AG04450 (cell line): ENCODE measurements around the gene FHIT. TPM values are rescaled to one million over a fixed set of nuclear protein-coding genes. Genes with fewer than 3 reads are reported as not detected.

Source experiments
- CTCF ChIA-PET: fragments of 300-600, 350-600 bp; formaldehyde crosslinking; extraction: SDS; loops from one replicate; lab custom pipeline; 2022; ENCODE audit warnings: antibody characterized with exemption, inconsistent platforms; lab: Charles Lee
- POLR2A ChIA-PET: fragments of 350-600 bp; formaldehyde crosslinking; extraction: SDS; loops from one replicate; lab custom pipeline; 2021; ENCODE audit warnings: antibody characterized with exemption, inconsistent platforms; lab: Yijun Ruan, JAX
- DNase-seq: peaks from one replicate; pipeline ENCODE4 v3.0.0-alpha.2; 2011; ENCODE audit warnings: low read depth, low spot score
- H3K27ac ChIP-seq: one replicate; pipeline ENCODE4 v1.5.1; 2012; ENCODE audit warnings: low read depth, low read length, control low read depth
- H3K27me3 ChIP-seq: one replicate; pipeline ENCODE4 v1.6.0; 2012; ENCODE audit warnings: low read length; ENCODE audit not compliant: control insufficient read depth, insufficient read depth
- H3K4me3 ChIP-seq: 2 replicates; pipeline ENCODE4 v1.5.1; 2011; ENCODE audit warnings: mild to moderate bottlenecking, low read depth, low read length, control low read depth
- H3K9me3 ChIP-seq: 2 replicates; pipeline ENCODE4 v1.5.1; 2012; ENCODE audit warnings: low read length; ENCODE audit not compliant: control insufficient read depth, insufficient read depth
- polyA plus RNA-seq: library from polyadenylated mRNA; depleted of rRNA; stranded (reverse); fragments of >200 nt; gene quantifications from 2 replicates; pipeline ENCODE4 v1.2.3, GENCODE V29; 2011
- TF ChIP-seq, protein P1 (sequence below): IDR thresholded peaks from 2 replicates; pipeline ENCODE4 v1.5.1; 2011; ENCODE audit warnings: low read depth, low read length, control low read depth, inconsistent platforms

The FHIT gene
- polyA plus RNA-seq, 1 experiment, result 0.17 TPM

DNA sequence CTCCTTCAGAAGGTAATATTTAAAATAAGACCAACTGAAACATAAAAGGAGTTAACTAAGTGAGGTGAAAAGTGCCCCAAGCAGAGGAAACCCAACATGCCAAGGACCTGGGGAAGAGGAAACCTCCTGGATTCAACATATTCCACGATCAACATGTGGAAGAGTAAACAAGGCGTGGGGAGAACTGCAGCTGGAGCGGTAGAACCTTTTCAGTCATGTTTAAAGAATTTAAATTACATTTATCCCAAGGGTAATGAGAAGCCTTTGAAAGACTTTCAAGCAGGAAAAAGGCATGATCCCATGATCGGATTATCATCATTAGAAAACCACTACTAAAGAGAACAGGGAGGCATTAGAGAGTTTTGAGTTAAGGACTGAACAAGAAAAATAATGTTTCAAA is 330.7 kb downstream of the FHIT start:
- H3K9me3 ChIP-seq, result no peaks in the 10 kb centered on the region
- DNase-seq, result no peak
- POLR2A ChIA-PET, result no interaction called here
- no peak overlapping the region for H3K27ac ChIP-seq
- CTCF ChIA-PET, result interaction anchor here (0.8 kb wide), 1 partner anchor 28 kb away, joined by 3 read pairs; no protein-coding TSS in a partner anchor
- TF ChIP-seq, protein P1, sequence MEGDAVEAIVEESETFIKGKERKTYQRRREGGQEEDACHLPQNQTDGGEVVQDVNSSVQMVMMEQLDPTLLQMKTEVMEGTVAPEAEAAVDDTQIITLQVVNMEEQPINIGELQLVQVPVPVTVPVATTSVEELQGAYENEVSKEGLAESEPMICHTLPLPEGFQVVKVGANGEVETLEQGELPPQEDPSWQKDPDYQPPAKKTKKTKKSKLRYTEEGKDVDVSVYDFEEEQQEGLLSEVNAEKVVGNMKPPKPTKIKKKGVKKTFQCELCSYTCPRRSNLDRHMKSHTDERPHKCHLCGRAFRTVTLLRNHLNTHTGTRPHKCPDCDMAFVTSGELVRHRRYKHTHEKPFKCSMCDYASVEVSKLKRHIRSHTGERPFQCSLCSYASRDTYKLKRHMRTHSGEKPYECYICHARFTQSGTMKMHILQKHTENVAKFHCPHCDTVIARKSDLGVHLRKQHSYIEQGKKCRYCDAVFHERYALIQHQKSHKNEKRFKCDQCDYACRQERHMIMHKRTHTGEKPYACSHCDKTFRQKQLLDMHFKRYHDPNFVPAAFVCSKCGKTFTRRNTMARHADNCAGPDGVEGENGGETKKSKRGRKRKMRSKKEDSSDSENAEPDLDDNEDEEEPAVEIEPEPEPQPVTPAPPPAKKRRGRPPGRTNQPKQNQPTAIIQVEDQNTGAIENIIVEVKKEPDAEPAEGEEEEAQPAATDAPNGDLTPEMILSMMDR, result no peak
- no peaks in the 10 kb centered on the region for H3K27me3 ChIP-seq
- H3K4me3 ChIP-seq, result no peak overlapping the region

DNA sequence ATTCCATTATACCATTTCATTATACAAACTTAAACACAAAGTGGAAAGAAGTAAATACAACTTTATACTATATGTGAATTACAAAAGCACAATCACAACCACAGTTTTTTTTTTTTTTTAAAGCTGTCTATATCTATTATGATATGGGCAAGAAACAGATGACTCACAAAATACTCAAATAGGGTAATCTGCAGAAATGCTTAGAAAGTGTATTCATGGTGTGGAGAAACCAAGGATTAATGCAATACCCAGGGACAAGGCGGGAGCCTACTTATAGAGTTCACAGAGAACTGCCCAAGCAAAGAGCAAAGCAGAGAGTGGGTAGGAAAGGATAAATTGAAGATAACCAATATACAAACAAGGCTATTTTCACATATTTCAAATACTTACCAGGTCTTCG is 332.0 kb downstream of the FHIT start:
- CTCF ChIA-PET, result interaction anchor here (0.6 kb wide), 1 partner anchor 402 kb away, joined by 3 read pairs; no protein-coding TSS in a partner anchor
- no peak for DNase-seq
- Histone ChIP-seq H3K9me3 (no peaks in the 10 kb centered on the region), H3K4me3 (no peak overlapping the region), H3K27me3 (no peaks in the 10 kb centered on the region), H3K27ac (no peak overlapping the region)
- POLR2A ChIA-PET, result no interaction called here
- TF ChIP-seq, protein P1, result no peak

- H3K4me3 ChIP-seq, result no peak overlapping the region
- POLR2A ChIA-PET, result no interaction called here
- CTCF ChIA-PET, result no interaction called here
- no peak for DNase-seq
- H3K27ac ChIP-seq, result no peak overlapping the region
- TF ChIP-seq, protein P1, result 0 out of 2 replicates have a peak, but pooled peaks have one; percentile 3
- no peaks in the 10 kb centered on the region for H3K9me3 ChIP-seq
- H3K27me3 ChIP-seq, result no peaks in the 10 kb centered on the region
Observed at GRCh38 chr3:60917141-60917540, 334.1 kb downstream of the FHIT start.

GRCh38 chr3:60916546-60916945 is 334.7 kb downstream of the FHIT start:
- Histone ChIP-seq H3K27ac (no peak overlapping the region), H3K9me3 (no peaks in the 10 kb centered on the region), H3K4me3 (no peak overlapping the region), H3K27me3 (no peaks in the 10 kb centered on the region)
- POLR2A ChIA-PET, result no interaction called here
- CTCF ChIA-PET, result no interaction called here
- TF ChIP-seq, protein P1, result no peak
- no peak for DNase-seq

DNA sequence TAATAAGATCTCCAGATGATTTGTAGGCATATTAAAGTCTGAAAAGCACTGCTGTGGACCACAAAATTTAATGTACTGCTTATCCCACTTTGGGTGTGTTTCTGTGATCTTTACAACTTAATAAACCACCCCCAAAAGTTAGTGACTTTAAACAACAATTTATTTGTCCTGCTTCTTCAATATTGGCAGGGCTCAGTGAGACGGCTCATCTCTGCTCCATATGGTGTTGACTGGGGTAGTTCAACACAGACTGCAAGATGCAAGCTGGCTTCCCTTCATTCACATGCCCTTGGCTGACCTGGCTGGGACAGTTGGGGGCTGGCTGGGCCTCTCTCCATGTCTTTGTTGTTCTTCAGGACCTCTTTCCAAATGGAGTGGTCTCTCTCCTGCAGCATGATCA is 337.8 kb downstream of the FHIT start:
- Histone ChIP-seq H3K4me3 (no peak overlapping the region), H3K27me3 (no peaks in the 10 kb centered on the region), H3K27ac (no peak overlapping the region), H3K9me3 (no peaks in the 10 kb centered on the region)
- ChIA-PET POLR2A (no interaction called here), CTCF (no interaction called here)
- no peak for DNase-seq
- TF ChIP-seq, protein P1, result no peak
